ENCODE measurements around the gene WNT16. TPM values are rescaled to one million over a fixed set of nuclear protein-coding genes. Genes with fewer than 3 reads are reported as not detected.

WNT16 gene
- total RNA-seq, 1 donor from 2014 or later: 0.49 TPM

DNA sequence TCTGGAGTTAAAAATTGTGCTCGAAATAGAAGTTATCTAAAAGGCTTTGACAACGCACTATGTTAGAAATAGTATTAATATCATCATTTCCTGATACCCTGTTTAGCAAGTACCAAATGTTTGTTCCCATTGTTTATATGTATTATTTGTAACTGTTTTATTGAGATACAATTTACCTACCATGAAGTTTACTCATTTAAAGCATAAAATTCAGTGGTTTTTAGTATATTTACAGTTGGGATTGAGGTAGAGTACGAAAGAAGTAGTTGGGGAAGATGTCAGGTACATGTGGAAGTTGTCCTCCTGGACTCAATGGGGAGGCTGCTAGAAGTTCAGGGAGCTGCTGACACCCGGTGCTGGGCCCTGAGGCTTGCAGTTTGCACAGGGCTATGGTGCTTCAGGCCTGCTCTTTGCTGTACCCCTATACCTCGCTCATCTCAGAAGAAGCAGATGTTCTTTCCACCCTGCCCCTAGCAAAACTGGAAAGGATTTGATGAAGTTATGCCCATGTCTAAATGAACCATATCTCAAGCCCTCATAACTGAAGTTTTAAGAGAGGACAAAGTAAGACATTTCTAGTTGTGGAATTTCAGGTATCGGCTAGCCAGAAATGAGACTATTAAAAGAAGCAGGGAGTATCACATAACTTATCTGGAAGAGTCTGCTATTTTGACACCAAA is 25.2 kb upstream of the WNT16 start:
- TF ChIP-seq, protein P1, sequence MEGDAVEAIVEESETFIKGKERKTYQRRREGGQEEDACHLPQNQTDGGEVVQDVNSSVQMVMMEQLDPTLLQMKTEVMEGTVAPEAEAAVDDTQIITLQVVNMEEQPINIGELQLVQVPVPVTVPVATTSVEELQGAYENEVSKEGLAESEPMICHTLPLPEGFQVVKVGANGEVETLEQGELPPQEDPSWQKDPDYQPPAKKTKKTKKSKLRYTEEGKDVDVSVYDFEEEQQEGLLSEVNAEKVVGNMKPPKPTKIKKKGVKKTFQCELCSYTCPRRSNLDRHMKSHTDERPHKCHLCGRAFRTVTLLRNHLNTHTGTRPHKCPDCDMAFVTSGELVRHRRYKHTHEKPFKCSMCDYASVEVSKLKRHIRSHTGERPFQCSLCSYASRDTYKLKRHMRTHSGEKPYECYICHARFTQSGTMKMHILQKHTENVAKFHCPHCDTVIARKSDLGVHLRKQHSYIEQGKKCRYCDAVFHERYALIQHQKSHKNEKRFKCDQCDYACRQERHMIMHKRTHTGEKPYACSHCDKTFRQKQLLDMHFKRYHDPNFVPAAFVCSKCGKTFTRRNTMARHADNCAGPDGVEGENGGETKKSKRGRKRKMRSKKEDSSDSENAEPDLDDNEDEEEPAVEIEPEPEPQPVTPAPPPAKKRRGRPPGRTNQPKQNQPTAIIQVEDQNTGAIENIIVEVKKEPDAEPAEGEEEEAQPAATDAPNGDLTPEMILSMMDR (IDR thresholded peaks at IDR 0.05; ENCODE audit: unreplicated experiment): no peak
- no peaks in the 10 kb centered on the region for H3K36me3 Mint-ChIP-seq
- no peak overlapping the region for H3K27ac Mint-ChIP-seq
- H3K27me3 Mint-ChIP-seq (ENCODE audit: low read depth): peaks cover 3% of the 10 kb centered on the region
- peaks cover 44% of the 10 kb centered on the region for H3K4me1 Mint-ChIP-seq
- peaks cover 1% of the 10 kb centered on the region for H3K9me3 Mint-ChIP-seq
- no peak for DNase-seq (ENCODE audit: low spot score in 2 of 2, unreplicated experiment in 2 of 2)
- H3K4me3 Mint-ChIP-seq: no peak overlapping the region

DNA sequence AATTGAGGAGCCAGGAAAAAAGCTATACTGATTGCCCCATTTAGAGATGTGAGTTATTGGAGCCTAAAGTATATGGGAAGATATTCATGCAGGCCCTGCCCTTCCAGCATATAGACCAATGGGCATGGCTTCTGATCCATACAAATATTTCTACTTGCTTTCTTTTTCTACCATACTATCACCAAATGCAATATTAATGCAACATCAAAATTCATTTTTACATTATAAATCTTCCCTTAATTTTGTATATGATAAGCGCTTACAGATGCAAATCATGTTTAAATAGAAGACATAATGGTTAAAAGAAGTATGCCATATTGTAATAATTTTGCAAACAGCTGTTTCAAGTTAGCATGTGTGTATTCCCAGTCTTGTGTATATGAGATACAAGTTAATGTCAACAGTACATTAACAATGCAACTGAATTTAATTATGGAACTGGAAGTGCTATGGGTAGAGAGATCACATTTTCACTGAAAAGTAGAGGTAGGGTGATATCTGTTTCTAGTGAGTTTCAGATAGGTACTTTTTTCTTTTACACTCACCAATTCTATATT is 24.6 kb upstream of the WNT16 start:
- TF ChIP-seq, protein P1 (IDR thresholded peaks at IDR 0.05; ENCODE audit: unreplicated experiment): no peak
- Mint-ChIP-seq H3K9me3 (peaks cover 6% of the 10 kb centered on the region), H3K27me3 (ENCODE audit: low read depth) (peaks cover 3% of the 10 kb centered on the region)

GRCh38 chr7:121305109-121305508 is 23.7 kb upstream of the WNT16 start:
- H3K4me3 Mint-ChIP-seq: no peak overlapping the region
- H3K27me3 Mint-ChIP-seq (ENCODE audit: low read depth): peaks cover 3% of the 10 kb centered on the region
- peaks cover 13% of the 10 kb centered on the region for H3K9me3 Mint-ChIP-seq
- H3K27ac Mint-ChIP-seq: peak overlapping the region; percentile 26
- TF ChIP-seq, protein P1 (IDR thresholded peaks at IDR 0.05; ENCODE audit: unreplicated experiment): no peak
- no peak for DNase-seq (ENCODE audit: low spot score in 2 of 2, unreplicated experiment in 2 of 2)
- peaks cover 38% of the 10 kb centered on the region for H3K4me1 Mint-ChIP-seq
- H3K36me3 Mint-ChIP-seq: no peaks in the 10 kb centered on the region

More for the DNA sequence above, 24.6 kb upstream of the WNT16 start:
- H3K27ac Mint-ChIP-seq: peak overlapping the region; percentile 22
- H3K4me3 Mint-ChIP-seq: no peak overlapping the region
- H3K36me3 Mint-ChIP-seq: no peaks in the 10 kb centered on the region
- peaks cover 38% of the 10 kb centered on the region for H3K4me1 Mint-ChIP-seq
- DNase-seq (ENCODE audit: low spot score in 2 of 2, unreplicated experiment in 2 of 2): no peak

GRCh38 chr7:121306565-121306964 is 22.2 kb upstream of the WNT16 start:
- H3K27ac Mint-ChIP-seq: no peak overlapping the region
- H3K4me3 Mint-ChIP-seq: no peak overlapping the region
- peaks cover 1% of the 10 kb centered on the region for H3K36me3 Mint-ChIP-seq
- peaks cover 25% of the 10 kb centered on the region for H3K9me3 Mint-ChIP-seq
- no peak for DNase-seq (ENCODE audit: low spot score in 2 of 2, unreplicated experiment in 2 of 2)
- TF ChIP-seq, protein P1 (IDR thresholded peaks at IDR 0.05; ENCODE audit: unreplicated experiment): no peak
- peaks cover 3% of the 10 kb centered on the region for H3K27me3 Mint-ChIP-seq (ENCODE audit: low read depth)
- H3K4me1 Mint-ChIP-seq: peaks cover 29% of the 10 kb centered on the region

DNA sequence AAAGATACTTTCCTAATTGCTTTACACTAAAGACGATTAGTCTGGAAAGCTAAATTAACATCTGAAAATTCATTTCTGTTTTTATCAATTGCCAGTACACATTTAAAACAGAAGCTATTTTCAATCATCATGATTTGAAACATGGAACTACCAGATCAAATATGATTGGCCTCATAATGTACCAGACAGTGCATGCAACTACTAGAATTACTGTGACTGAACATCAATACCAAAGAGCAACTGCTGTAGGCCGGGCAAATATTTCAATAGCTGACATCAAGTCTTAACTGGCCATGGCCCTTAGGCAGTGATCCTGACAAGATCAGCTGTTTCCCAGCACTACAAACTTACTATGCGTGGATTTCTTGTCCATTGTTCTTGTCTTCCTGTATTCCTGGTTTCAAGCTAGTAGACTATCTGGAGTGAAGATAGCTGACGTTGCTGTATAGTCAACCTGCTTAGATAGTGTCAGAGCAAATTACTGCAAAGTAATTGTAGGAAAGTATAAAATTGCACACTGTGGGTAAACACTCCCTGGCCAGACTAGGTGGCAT is 21.7 kb upstream of the WNT16 start:
- no peak overlapping the region for H3K27ac Mint-ChIP-seq
- H3K4me3 Mint-ChIP-seq: no peak overlapping the region
- TF ChIP-seq, protein P1 (IDR thresholded peaks at IDR 0.05; ENCODE audit: unreplicated experiment): no peak
- peaks cover 25% of the 10 kb centered on the region for H3K9me3 Mint-ChIP-seq
- no peak for DNase-seq (ENCODE audit: low spot score in 2 of 2, unreplicated experiment in 2 of 2)
- H3K27me3 Mint-ChIP-seq (ENCODE audit: low read depth): peaks cover 3% of the 10 kb centered on the region
- peaks cover 24% of the 10 kb centered on the region for H3K4me1 Mint-ChIP-seq
- H3K36me3 Mint-ChIP-seq: peaks cover 1% of the 10 kb centered on the region

Data from mesothelial cell of epicardium (in vitro differentiated cells).